Stimulated activated CD8-positive, alpha-beta memory T cell treated with anti-CD3 and anti-CD28 coated beads, Interleukin-4, amount 100 ng/mL, for 4 hours (primary cell): Measurements from ENCODE around the gene PLXNA2.

Source experiments
- DNase-seq, 2 donors: peaks; one replicate each; pipeline ENCODE4 v3.0.0-alpha.2; 2020; ENCODE audit warnings: low read depth in 2 of 2, low spot score in 1 of 2

The PLXNA2 gene

GRCh38 chr1:208078752-208079151, 165.4 kb downstream of the PLXNA2 start:
- DNase-seq: no peak

GRCh38 chr1:208077232-208078075, 166.7 kb downstream of the PLXNA2 start:
- no peak for DNase-seq

- DNase-seq: no peak
Measured at GRCh38 chr1:208074353-208074752, 169.8 kb downstream of the PLXNA2 start.

GRCh38 chr1:208071435-208072031, 172.7 kb downstream of the PLXNA2 start:
- no peak for DNase-seq

- DNase-seq: no peak
Measured at GRCh38 chr1:208069908-208070307, 174.3 kb downstream of the PLXNA2 start.

GRCh38 chr1:208069317-208069716, 174.9 kb downstream of the PLXNA2 start:
- no peak for DNase-seq

GRCh38 chr1:208068908-208069307, 175.3 kb downstream of the PLXNA2 start:
- DNase-seq: no peak

- no peak for DNase-seq
Measured at GRCh38 chr1:208068407-208068806, 175.8 kb downstream of the PLXNA2 start.

GRCh38 chr1:208066583-208066982, 177.6 kb downstream of the PLXNA2 start:
- no peak for DNase-seq

GRCh38 chr1:208065862-208066261, 178.3 kb downstream of the PLXNA2 start:
- DNase-seq: no peak

- no peak for DNase-seq
Measured at GRCh38 chr1:208061632-208062031, 182.6 kb downstream of the PLXNA2 start.

- DNase-seq: no peak
Measured at GRCh38 chr1:208061118-208061517, 183.1 kb downstream of the PLXNA2 start.

- no peak for DNase-seq
Measured at GRCh38 chr1:208060215-208060869, 183.8 kb downstream of the PLXNA2 start.

- no peak for DNase-seq
Measured at GRCh38 chr1:208059409-208060001, 184.7 kb downstream of the PLXNA2 start.

- no peak for DNase-seq
Measured at GRCh38 chr1:208058756-208059155, 185.4 kb downstream of the PLXNA2 start.

GRCh38 chr1:208058267-208058666, 185.9 kb downstream of the PLXNA2 start:
- no peak for DNase-seq

- no peak for DNase-seq
Measured at GRCh38 chr1:208057056-208057455, 187.1 kb downstream of the PLXNA2 start.

- DNase-seq: no peak
Measured at GRCh38 chr1:208055535-208055934, 188.6 kb downstream of the PLXNA2 start.

GRCh38 chr1:208054911-208055379, 189.2 kb downstream of the PLXNA2 start:
- DNase-seq: no peak

GRCh38 chr1:208054485-208054884, 189.7 kb downstream of the PLXNA2 start:
- DNase-seq: no peak

GRCh38 chr1:208053661-208054060, 190.5 kb downstream of the PLXNA2 start:
- DNase-seq: no peak
